GM12891 (cell line): ENCODE measurements around the gene WFDC11.

Source experiments
- POLR2A ChIP-seq: IDR thresholded peaks from 2 replicates; pipeline ENCODE4 v1.6.1; 2011; ENCODE audit warnings: low read depth, low read length, control low read depth
- POLR2AphosphoS5 ChIP-seq: IDR thresholded peaks from 2 replicates; pipeline ENCODE4 v1.6.1; 2011; ENCODE audit warnings: low read depth, low read length, control low read depth
- TAF1 ChIP-seq: IDR thresholded peaks from 2 replicates; pipeline ENCODE4 v1.6.1; 2011; ENCODE audit warnings: low read depth, low read length, control low read depth

DNA sequence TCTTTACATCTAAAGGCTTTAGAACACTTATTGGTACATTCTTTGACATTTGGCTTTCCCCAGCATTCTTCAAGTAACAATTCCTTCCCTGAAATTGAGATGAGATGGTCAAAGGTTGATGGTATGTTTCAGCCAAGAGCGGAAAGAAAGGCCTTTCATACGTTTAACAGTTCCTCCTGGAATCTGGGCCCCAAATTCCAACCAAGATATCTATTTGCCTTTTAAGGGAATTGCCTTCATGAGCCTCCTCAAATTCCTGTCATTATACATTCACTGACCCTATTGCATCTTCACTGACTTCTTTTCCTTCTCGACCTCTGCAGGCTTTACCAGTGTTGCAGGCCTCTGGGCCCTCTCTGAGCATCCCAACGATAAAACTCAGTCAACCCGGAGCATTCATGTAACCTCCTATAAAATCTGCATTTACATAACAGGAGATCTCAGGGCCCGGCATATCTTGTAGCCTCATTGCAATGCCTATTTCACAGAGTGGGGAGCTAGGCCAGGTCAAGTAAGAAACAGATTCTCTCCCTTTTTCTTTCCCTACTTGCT lies 20.7 kb downstream of the WFDC11 start:
- TF ChIP-seq POLR2A (no peak), POLR2AphosphoS5 (no peak), TAF1 (no peak)
